GM12878 (cell line): ENCODE measurements around the gene ASMTL. TPM values are rescaled to one million over a fixed set of nuclear protein-coding genes. Genes with fewer than 3 reads are reported as not detected.

ENCODE experiments used
- ATAC-seq: fragments of 200-7000 bp; cut with Tn5 transposase; 3 replicates; pipeline ENCODE4 v1.9.1; 2020; ENCODE audit warnings: mild to moderate bottlenecking, moderate library complexity
- BruUV-seq: library from RNA; stranded (reverse); fragments of 400-500 nt; replicated peaks from 2 replicates; lab custom pipeline; 2021; lab: Mats Ljungman, UMichigan
- CTCF ChIA-PET: fragments of 300-600 bp; sonication (Branson Sonifier 250); formaldehyde crosslinking; extraction: SDS; loops from one replicate; lab custom pipeline; 2021; ENCODE audit warnings: inconsistent platforms; lab: Yijun Ruan, JAX
- POLR2A ChIA-PET: fragments of 350-600 bp; formaldehyde crosslinking; extraction: SDS; loops from one replicate; lab custom pipeline; 2021; ENCODE audit warnings: inconsistent platforms; lab: Charles Lee
- RAD21 ChIA-PET: fragments of 300-600 bp; sonication (Branson Sonifier 250); formaldehyde crosslinking; loops from one replicate; lab custom pipeline; 2023; ENCODE audit warnings: antibody characterized with exemption; ENCODE audit not compliant: unreplicated experiment; lab: Charles Lee
- SMC1A ChIA-PET: fragments of 300-600 bp; sonication (Branson Sonifier 250); formaldehyde crosslinking; loops from one replicate; lab custom pipeline; 2023; ENCODE audit not compliant: unreplicated experiment, uncharacterized antibody; lab: Charles Lee
- DNase-seq: peaks from one replicate; pipeline ENCODE4 v3.0.0-alpha.2; 2011; ENCODE audit warnings: low read depth, low spot score
- FAIRE-seq: peaks from 3 replicates; lab custom pipeline; 2011; peaks lifted over from hg19 to GRCh38; lab: Jason Lieb, UNC
- H2AFZ ChIP-seq: 2 replicates; pipeline ENCODE4 v1.6.0; 2011; ENCODE audit warnings: low read depth, low read length, control low read depth; ENCODE audit not compliant: control insufficient read depth
- H3K27ac ChIP-seq: 2 replicates; pipeline ENCODE4 v1.5.1; 2011; ENCODE audit warnings: control low read depth; ENCODE audit not compliant: control insufficient read depth, insufficient read depth
- H3K27me3 ChIP-seq, 2 experiments: replicated peaks in 1 of 2; 2 replicates each; pipeline versions ENCODE4 v1.6.0 to v1.6.1; 2011; ENCODE audit warnings: low read length in 1 of 2; ENCODE audit not compliant: control insufficient read depth in 2 of 2, insufficient read depth in 2 of 2
- H3K36me3 ChIP-seq, 2 experiments: 2 replicates each; pipeline ENCODE4 v1.5.1; 2011; ENCODE audit warnings: low read length in 1 of 2; ENCODE audit not compliant: control insufficient read depth in 2 of 2, insufficient read depth in 2 of 2
- H3K4me1 ChIP-seq: 2 replicates; pipeline ENCODE4 v1.6.1; 2011; ENCODE audit warnings: mild to moderate bottlenecking, low read length, moderate library complexity, mixed read lengths; ENCODE audit not compliant: control insufficient read depth, insufficient read depth
- H3K4me2 ChIP-seq: 2 replicates; pipeline ENCODE4 v1.6.0; 2011; ENCODE audit warnings: control low read depth; ENCODE audit not compliant: control insufficient read depth, insufficient read depth
- H3K4me3 ChIP-seq: fragments of 200-600 bp; sonication (generic); 2 replicates; pipeline ENCODE4 v1.5.1; 2016
- H3K79me2 ChIP-seq: 2 replicates; pipeline ENCODE4 v1.6.0; 2011; ENCODE audit warnings: low read length; ENCODE audit not compliant: control insufficient read depth, insufficient read depth
- H3K9ac ChIP-seq: 2 replicates; pipeline ENCODE4 v1.8.0; 2011; ENCODE audit warnings: low read length, control low read depth, mixed read lengths; ENCODE audit not compliant: control insufficient read depth, insufficient read depth
- H3K9me3 ChIP-seq: replicated peaks from 3 replicates; pipeline ENCODE4 v1.5.1; 2011; ENCODE audit warnings: mild to moderate bottlenecking, low read length; ENCODE audit not compliant: control insufficient read depth, insufficient read depth
- H4K20me1 ChIP-seq: 2 replicates; pipeline ENCODE4 v1.6.0; 2011; ENCODE audit not compliant: control insufficient read depth, insufficient read depth
- CBFB ChIP-seq: IDR thresholded peaks from 2 replicates; pipeline ENCODE4 v1.6.1; 2016; ENCODE audit warnings: antibody characterized with exemption, low read depth
- E2F8 ChIP-seq: fragments of 450-650 bp; IDR thresholded peaks from 2 replicates; pipeline ENCODE4 v1.6.1; 2018; ENCODE audit warnings: mild to moderate bottlenecking, low read depth, moderate library complexity; ENCODE audit not compliant: partially characterized antibody
- MLLT1 ChIP-seq: fragments of 450-650 bp; IDR thresholded peaks from 2 replicates; pipeline ENCODE4 v1.6.1; 2016; ENCODE audit warnings: mild to moderate bottlenecking
- MYB ChIP-seq: fragments of 150-350 bp; IDR thresholded peaks from 2 replicates; pipeline ENCODE4 v1.6.1; 2014; ENCODE audit warnings: mild to moderate bottlenecking, low read depth, low read length, borderline replicate concordance
- PAX5 ChIP-seq: IDR thresholded peaks from 2 replicates; pipeline ENCODE4 v1.6.1; 2011; ENCODE audit warnings: low read depth, low read length, borderline replicate concordance
- SMAD5 ChIP-seq: IDR thresholded peaks from 2 replicates; pipeline ENCODE4 v1.6.1; 2016; ENCODE audit warnings: antibody characterized with exemption, low read depth
- TCF12 ChIP-seq: IDR thresholded peaks from 2 replicates; pipeline ENCODE4 v1.6.1; 2011; ENCODE audit warnings: low read depth, mild to moderate bottlenecking, low read length
- ZZZ3 ChIP-seq: IDR thresholded peaks from 2 replicates; pipeline ENCODE4 v1.6.1; 2011; ENCODE audit warnings: low read depth; ENCODE audit not compliant: control insufficient read depth, insufficient read length
- WGBS: methylation state at CpG from one replicate; pipeline ENCODE4 v1.1.6; 2016; ENCODE audit warnings: low lambda C conversion rate; ENCODE audit not compliant: insufficient replicate concordance, insufficient coverage; ENCODE audit errors: missing lambda C conversion rate; 5-methylcytosine and 5-hydroxymethylcytosine counted together
- in situ Hi-C: fragments of 300-500 bp; cut with MboI; formaldehyde crosslinking; loops from 9 replicates; pipeline ENCODE4 v1.14.3; 2018; ENCODE audit warnings: mixed read lengths
- intact Hi-C: fragments of 100-400 bp; cut with micrococcal nuclease; formaldehyde crosslinking; loops from one replicate; pipeline ENCODE4 v1.14.2; 2022; ENCODE audit not compliant: unreplicated experiment
- polyA plus RNA-seq, 11 experiments: library from polyadenylated mRNA; depleted of rRNA in 4 of 11; unstranded in 6 of 11; stranded (reverse) in 5 of 11; fragments of >200 nt; fragmentation: Nextera tagmentation in 4 of 11; fragmentation: Illumina TruSeq in 1 of 11; extraction: Ambion mirVana in 4 of 11; extraction: Trizol in 1 of 11; gene quantifications; 1 replicate in 1 of 11; 2 replicates in 10 of 11; pipeline versions ENCODE4 v1.2.1 to v1.2.3, GENCODE V29; 2011 to 2016; ENCODE audit warnings: inconsistent platforms in 2 of 11, missing spikeins in 2 of 11, low read depth in 1 of 11
- total RNA-seq, 4 experiments: library from RNA; depleted of rRNA in 3 of 4; stranded (reverse); fragments of >200 nt in 3 of 4; fragmentation: Illumina TruSeq in 1 of 4; extraction: Trizol in 1 of 4; gene quantifications; 2 replicates each; pipeline versions ENCODE4 v1.2.1 to v1.2.3, GENCODE V29; 2013 to 2021
- TF ChIP-seq, protein P1 (sequence below): fragments of 450-650 bp; IDR thresholded peaks from 2 replicates; pipeline ENCODE4 v1.6.1; 2017; ENCODE audit warnings: mild to moderate bottlenecking, low read depth, inconsistent platforms; ENCODE audit not compliant: poor library complexity, severe bottlenecking
- TF ChIP-seq, protein P2 (sequence below): fragments of 450-650 bp; IDR thresholded peaks from 2 replicates; pipeline ENCODE4 v1.6.1; 2017; ENCODE audit warnings: borderline replicate concordance

ASMTL gene
- total and polyA plus RNA-seq, 10 of the 15 experiments (the other 5 are each of a cell fraction or from before 2014, with no cell fraction given) = 1.6 to 51.9 (median 32.1) TPM

GRCh38 chrX:1453395-1453783 lies 680 bp upstream of the ASMTL start (continued):
- TF ChIP-seq, protein P1, sequence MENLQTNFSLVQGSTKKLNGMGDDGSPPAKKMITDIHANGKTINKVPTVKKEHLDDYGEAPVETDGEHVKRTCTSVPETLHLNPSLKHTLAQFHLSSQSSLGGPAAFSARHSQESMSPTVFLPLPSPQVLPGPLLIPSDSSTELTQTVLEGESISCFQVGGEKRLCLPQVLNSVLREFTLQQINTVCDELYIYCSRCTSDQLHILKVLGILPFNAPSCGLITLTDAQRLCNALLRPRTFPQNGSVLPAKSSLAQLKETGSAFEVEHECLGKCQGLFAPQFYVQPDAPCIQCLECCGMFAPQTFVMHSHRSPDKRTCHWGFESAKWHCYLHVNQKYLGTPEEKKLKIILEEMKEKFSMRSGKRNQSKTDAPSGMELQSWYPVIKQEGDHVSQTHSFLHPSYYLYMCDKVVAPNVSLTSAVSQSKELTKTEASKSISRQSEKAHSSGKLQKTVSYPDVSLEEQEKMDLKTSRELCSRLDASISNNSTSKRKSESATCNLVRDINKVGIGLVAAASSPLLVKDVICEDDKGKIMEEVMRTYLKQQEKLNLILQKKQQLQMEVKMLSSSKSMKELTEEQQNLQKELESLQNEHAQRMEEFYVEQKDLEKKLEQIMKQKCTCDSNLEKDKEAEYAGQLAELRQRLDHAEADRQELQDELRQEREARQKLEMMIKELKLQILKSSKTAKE = peak; percentile 28
- TF ChIP-seq, protein P2, sequence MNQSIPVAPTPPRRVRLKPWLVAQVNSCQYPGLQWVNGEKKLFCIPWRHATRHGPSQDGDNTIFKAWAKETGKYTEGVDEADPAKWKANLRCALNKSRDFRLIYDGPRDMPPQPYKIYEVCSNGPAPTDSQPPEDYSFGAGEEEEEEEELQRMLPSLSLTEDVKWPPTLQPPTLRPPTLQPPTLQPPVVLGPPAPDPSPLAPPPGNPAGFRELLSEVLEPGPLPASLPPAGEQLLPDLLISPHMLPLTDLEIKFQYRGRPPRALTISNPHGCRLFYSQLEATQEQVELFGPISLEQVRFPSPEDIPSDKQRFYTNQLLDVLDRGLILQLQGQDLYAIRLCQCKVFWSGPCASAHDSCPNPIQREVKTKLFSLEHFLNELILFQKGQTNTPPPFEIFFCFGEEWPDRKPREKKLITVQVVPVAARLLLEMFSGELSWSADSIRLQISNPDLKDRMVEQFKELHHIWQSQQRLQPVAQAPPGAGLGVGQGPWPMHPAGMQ = no peak

DNA sequence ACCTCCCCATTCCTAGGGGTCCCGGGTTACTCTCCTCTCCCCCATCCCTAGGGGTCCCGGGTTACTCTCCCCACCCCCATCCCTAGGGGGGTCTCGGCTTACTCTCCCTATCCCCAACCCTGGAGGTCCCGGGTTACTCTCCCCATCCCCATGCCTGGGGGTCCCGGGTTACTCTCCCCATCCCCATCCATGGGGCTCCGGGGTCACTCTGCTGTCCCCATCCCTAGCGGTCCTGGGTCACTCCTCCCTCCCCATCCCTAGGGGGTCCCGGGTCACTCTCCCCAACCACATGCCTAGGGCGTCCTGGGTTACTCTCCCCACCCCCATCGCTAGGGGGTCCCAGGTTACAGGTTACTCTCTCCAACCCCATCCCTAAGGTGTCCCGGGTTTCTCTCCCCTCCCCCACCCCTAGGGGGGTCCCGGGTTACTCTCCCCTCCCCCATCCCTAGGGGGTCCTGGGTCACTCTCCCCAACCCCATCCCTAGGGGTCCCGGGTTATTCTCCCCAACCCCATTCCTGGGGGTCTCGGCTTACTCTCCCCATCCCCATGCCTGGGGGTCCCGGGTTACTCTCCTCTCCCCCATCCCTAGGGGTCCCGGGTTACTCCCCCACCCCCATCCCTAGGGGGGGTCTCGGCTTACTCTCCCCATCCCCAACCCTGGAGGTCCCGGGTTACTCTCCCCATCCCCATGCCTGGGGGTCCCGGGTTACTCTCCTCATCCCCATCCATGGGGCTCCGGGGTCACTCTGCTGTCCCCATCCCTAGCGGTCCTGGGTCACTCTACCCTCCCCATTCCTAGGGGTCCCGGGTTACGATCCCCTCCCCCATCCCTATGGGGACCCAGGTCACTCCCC lies 821 bp downstream of the ASMTL start:
- FAIRE-seq = no peak
- Histone ChIP-seq H4K20me1 (no peaks in the 10 kb centered on the region), H3K4me3 (peak overlapping the region; percentile 95), H3K9me3 (peaks cover 27% of the 10 kb centered on the region), H3K4me2 (peak overlapping the region; percentile 72), H3K79me2 (peaks cover 55% of the 10 kb centered on the region), H3K27me3 (no peaks in the 10 kb centered on the region), H3K4me1 (peaks cover 13% of the 10 kb centered on the region), H2AFZ (no peak overlapping the region), H3K9ac (peak overlapping the region; percentile 85), H3K36me3 (peaks cover 0 to 2% of the 10 kb centered on the region in 2 experiments; a peak in 1 of 4 replicates), H3K27ac (peak overlapping the region; percentile 79)
- BruUV-seq = no TSS peak
- RAD21 ChIA-PET = no interaction called here
- SMC1A ChIA-PET = no interaction called here
- in situ Hi-C loops = loop anchor here (10.0 to 25.0 kb wide), 2 partner anchors 1060 to 1163 kb away; partner anchors contain the start of genes DHRSX and ZBED1
- no peak for ATAC-seq
- DNase-seq = no peak
- CTCF ChIA-PET = no interaction called here
- TF ChIP-seq TCF12 (no peak), ZZZ3 (no peak), MLLT1 (0 out of 2 replicates have a peak, but pooled peaks have one; percentile 11), PAX5 (no peak), SMAD5 (no peak), MYB (no peak), CBFB (no peak), E2F8 (no peak)
- 20% methylated on average over 11 of the region's 23 CpGs for WGBS
- intact Hi-C loops = loop anchor here (1.0 to 10.0 kb wide), 7 partner anchors 60 to 1243 kb away; partner anchors contain the start of genes CD99, GTPBP6 and SLC25A6
- POLR2A ChIA-PET = no interaction called here
